Activated naive CD8-positive, alpha-beta T cell treated with anti-CD3 and anti-CD28 coated beads for 36 hours (primary cell): ENCODE results near the gene UVSSA. TPM values are rescaled to one million over a fixed set of nuclear protein-coding genes. Genes with fewer than 3 reads are reported as not detected.
A peak's percentile ranks its signal among the peaks of the same experiment; 100 is the strongest.
"Not testable (repeated sequence)": the region's sequence is repeated elsewhere in the genome, so short reads cannot be mapped to it uniquely, and the experiment has no call there.

ENCODE experiments used
- DNase-seq: peaks from one replicate; pipeline ENCODE4 v3.0.0; 2021
- H3K27ac Mint-ChIP-seq: one replicate; pipeline ENCODE4 v1.8.0; 2022; ENCODE audit warnings: mild to moderate bottlenecking, moderate library complexity, mixed read lengths
- H3K27me3 Mint-ChIP-seq: one replicate; pipeline ENCODE4 v1.8.0; 2022; ENCODE audit warnings: mild to moderate bottlenecking, mixed read lengths
- H3K36me3 Mint-ChIP-seq: one replicate; pipeline ENCODE4 v1.8.0; 2021; ENCODE audit warnings: mild to moderate bottlenecking, mixed read lengths
- H3K4me1 Mint-ChIP-seq: one replicate; pipeline ENCODE4 v1.8.0; 2021; ENCODE audit warnings: mixed read lengths
- H3K4me3 Mint-ChIP-seq: one replicate; pipeline ENCODE4 v1.8.0; 2022; ENCODE audit warnings: mild to moderate bottlenecking, moderate library complexity, mixed read lengths
- H3K9me3 Mint-ChIP-seq: one replicate; pipeline ENCODE4 v1.8.0; 2022; ENCODE audit warnings: mixed read lengths
- total RNA-seq, 2 experiments: library from RNA; stranded (reverse); gene quantifications; one replicate each; pipeline ENCODE4 v1.2.3, GENCODE V29; 2021

Gene UVSSA
- total RNA-seq, 2 experiments from 2014 or later, result 13.2 to 14.1 TPM

DNA sequence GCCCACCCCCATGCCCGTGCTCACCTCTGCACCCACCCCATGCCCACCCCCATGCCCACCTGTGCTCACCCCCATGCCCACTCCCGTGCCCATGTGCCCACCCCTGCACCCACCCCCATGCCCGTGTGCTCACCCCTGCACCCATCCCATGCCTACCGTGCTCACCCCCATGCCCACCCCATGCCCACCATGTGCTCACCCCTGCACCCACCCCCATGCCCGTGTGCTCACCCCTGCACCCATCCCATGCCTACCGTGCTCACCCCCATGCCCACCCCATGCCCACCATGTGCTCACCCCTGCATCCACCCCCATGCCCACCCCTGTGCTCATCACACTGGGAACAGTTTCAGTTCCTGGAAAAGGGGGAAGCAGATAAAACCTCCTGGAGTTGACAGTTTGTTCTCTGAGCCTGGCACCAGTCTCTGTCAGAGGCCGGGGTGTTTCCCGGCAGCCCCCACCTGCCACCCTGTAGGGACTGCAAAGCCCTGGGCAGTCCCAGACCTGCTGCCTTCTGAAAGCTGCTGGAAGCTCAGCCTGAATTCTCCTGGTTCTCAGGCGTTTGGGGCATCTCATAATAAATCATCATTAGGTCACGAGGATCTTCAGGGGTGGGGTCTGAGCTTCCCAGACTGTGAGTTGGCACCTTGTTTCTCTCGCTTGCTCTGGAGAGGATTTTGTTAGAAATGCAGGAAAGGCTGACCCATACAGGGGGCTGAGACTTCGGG is 13.0 kb upstream of the UVSSA start:
- H3K9me3 Mint-ChIP-seq, result not testable (repeated sequence)

DNA sequence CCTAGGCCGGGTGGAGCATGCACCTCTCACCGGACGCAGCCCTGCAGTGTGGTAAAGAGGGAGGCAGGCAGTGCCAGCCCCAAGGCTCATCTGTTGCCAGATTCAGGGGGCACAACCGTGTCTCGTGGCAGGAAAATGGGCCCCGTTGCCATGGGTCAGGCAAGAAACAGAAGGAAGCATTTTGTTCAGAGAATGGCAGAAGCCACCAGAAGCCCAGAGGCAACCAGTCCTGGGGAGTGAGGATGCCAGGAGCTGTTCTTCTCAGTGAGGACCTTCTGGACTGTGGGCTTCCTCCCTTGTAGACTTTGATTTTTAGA is 12.5 kb upstream of the UVSSA start:
- H3K27ac Mint-ChIP-seq, result no peak overlapping the region
- H3K27me3 Mint-ChIP-seq, result no peaks in the 10 kb centered on the region
- H3K4me3 Mint-ChIP-seq, result no peak overlapping the region
- H3K4me1 Mint-ChIP-seq, result peaks cover 33% of the 10 kb centered on the region
- DNase-seq, result no peak
- peaks cover 46% of the 10 kb centered on the region for H3K36me3 Mint-ChIP-seq
- H3K9me3 Mint-ChIP-seq, result peaks cover 7% of the 10 kb centered on the region

More for the DNA sequence above, 13.0 kb upstream of the UVSSA start:
- H3K4me3 Mint-ChIP-seq, H3K27ac Mint-ChIP-seq, DNase-seq, H3K27me3 Mint-ChIP-seq: not testable (repeated sequence)
- peaks cover 47% of the 10 kb centered on the region for H3K36me3 Mint-ChIP-seq
- H3K4me1 Mint-ChIP-seq, result peaks cover 38% of the 10 kb centered on the region

DNA sequence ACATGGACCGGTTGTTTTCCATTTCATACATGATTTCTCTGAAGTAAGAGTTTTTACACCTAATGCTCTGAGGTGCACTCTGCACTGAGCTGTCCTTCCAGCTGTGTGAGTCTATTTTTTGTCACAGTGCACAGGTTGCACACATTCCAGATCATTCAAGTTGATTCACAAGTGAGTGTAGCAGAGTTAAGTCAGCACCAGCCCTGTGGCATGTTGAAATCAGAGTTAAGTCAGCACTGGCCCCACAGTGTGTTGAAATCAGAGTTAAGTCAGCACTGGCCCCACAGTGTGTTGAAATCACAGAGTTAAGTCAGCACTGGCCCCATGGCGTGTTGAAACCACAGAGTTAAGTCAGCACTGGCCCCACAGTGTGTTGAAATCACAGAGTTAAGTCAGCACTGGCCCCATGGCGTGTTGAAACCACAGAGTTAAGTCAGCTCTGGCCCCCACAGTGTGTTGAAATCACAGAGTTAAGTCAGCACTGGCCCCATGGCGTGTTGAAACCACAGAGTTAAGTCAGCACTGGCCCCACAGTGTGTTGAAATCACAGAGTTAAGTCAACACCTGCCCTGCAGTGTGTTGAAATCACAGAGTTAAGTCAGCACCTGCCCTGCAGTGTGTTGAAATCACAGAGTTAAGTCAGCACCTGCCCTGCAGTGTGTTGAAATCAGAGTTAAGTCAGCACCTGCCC is 11.7 kb upstream of the UVSSA start:
- H3K4me3 Mint-ChIP-seq, DNase-seq, H3K27ac Mint-ChIP-seq, H3K9me3 Mint-ChIP-seq, H3K27me3 Mint-ChIP-seq: not testable (repeated sequence)
- Mint-ChIP-seq H3K4me1 (peaks cover 27% of the 10 kb centered on the region), H3K36me3 (peaks cover 42% of the 10 kb centered on the region)

DNA sequence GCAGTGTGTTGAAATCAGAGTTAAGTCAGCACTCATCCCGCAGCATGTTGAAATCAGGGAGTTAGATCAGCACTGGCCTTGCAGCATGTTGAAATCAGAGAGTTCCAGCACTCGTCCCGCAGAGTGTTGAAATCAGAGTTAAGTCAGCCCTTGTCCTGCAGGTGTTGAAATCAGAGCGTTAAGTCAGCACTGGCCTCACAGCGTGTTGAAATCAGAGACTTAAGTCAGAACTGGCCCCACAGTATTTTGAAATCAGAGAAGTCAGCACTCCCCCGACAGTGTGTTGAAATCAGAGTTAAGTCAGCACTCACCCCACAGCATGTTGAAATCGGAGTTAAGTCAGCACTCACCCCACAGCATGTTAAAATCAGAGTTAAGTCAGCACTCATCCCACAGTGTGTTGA is 10.9 kb upstream of the UVSSA start:
- H3K4me1 Mint-ChIP-seq, result peaks cover 20% of the 10 kb centered on the region
- H3K36me3 Mint-ChIP-seq, result peaks cover 41% of the 10 kb centered on the region
- H3K9me3 Mint-ChIP-seq, result peaks cover 7% of the 10 kb centered on the region
- H3K27me3 Mint-ChIP-seq, result no peaks in the 10 kb centered on the region
- H3K4me3 Mint-ChIP-seq, result no peak overlapping the region
- DNase-seq, result no peak
- peak overlapping the region; percentile 61 for H3K27ac Mint-ChIP-seq

DNA sequence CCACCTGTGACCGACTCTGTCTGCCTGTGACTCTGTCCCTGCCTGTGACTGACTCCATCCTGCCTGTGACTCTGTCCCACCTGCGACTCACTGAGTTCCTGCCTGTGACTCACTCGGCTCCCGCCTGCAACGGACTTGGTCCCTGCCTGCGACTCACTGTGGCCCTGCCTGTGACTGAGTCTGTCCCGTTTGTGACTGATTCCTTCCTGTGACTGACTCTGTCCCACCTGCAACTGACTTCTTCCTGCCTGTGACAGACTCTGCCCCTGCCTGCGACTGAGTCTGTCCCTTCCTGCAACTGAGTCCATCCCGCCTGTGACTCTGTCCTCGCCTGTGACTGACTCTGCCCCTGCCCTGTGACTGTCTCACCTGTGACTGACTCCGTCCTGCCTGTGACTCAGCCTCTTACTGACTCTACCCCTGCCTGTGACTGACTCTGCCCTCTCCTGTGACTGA is 9.6 kb upstream of the UVSSA start:
- Mint-ChIP-seq H3K4me3 (no peak overlapping the region), H3K36me3 (peaks cover 38% of the 10 kb centered on the region), H3K9me3 (peaks cover 7% of the 10 kb centered on the region), H3K27ac (peak overlapping the region; percentile 77), H3K4me1 (peaks cover 24% of the 10 kb centered on the region), H3K27me3 (no peaks in the 10 kb centered on the region)
- DNase-seq, result peak; percentile 68

DNA sequence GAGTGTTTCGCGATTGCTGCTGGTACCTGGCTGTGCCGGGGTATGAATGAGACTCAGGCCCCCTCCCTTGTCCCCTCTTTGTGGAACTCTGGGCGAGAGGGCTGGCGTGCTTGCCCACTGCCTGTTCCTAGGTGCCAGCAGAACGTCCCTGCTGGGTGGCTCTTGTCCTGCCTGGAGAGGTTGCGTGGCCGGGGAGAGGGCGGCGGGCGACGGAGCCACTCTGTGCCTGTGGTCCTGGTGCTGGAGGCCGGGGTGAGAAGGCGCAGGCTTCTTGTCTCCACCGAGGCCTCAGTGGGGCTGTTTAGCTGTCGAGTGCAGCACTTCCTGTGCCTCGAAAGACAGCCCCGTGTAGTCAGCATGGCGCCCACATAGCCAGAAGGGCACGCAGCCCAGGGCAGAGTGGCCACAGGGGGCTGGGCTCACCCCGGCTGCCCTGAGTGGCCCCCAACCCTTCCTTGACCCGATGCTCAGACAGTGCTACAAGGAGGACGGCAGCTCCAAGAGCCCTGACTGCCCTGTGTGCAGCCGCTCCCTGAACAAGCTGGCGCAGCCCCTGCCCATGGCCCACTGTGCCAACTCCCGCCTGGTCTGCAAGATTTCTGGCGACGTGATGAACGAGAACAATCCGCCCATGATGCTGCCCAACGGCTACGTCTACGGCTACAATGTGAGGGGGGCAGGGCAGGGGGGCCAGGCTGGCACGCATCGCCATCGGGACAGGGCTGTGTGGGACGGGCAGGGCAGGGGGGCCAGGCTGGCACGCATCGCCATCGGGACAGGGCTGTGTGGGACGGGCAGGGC is 8.9 kb upstream of the UVSSA start:
- H3K4me1 Mint-ChIP-seq, result peaks cover 24% of the 10 kb centered on the region
- H3K9me3 Mint-ChIP-seq, result peaks cover 7% of the 10 kb centered on the region
- H3K4me3 Mint-ChIP-seq, result no peak overlapping the region
- H3K36me3 Mint-ChIP-seq, result peaks cover 38% of the 10 kb centered on the region
- DNase-seq, result no peak
- H3K27me3 Mint-ChIP-seq, result no peaks in the 10 kb centered on the region
- peak overlapping the region; percentile 77 for H3K27ac Mint-ChIP-seq

DNA sequence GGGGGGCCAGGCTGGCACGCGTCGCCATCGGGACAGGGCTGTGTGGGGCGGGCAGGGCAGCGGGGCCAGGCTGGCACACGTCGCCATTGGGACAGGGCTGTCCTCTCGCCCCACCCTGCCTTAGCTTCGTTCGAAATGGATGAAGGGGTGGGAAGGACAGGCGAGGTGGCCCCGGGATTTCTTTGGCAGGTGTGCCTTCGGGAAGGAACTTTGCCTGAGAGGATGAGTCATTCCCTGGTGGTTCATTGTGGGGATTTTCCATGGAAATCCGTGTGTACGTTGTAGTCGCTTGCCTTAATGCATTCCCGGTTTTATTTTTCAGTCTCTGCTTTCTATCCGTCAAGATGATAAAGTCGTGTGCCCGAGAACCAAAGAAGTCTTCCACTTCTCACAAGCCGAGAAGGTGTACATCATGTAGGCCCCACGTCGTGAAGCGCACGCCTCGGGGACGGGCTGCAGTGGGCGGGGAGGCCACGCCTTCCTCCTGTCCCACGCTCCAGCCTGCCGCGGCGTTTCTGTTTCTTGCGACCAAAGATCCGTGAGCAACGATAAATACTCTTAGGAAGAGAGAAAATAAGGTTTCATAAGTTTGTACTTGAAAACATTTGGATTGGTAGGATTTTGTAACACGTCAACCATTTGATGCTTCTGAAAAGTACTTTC is 8.1 kb upstream of the UVSSA start:
- Mint-ChIP-seq H3K9me3 (peaks cover 7% of the 10 kb centered on the region), H3K27me3 (no peaks in the 10 kb centered on the region), H3K4me1 (peaks cover 24% of the 10 kb centered on the region), H3K4me3 (no peak overlapping the region), H3K36me3 (peaks cover 38% of the 10 kb centered on the region), H3K27ac (peak overlapping the region; percentile 56)
- no peak for DNase-seq

DNA sequence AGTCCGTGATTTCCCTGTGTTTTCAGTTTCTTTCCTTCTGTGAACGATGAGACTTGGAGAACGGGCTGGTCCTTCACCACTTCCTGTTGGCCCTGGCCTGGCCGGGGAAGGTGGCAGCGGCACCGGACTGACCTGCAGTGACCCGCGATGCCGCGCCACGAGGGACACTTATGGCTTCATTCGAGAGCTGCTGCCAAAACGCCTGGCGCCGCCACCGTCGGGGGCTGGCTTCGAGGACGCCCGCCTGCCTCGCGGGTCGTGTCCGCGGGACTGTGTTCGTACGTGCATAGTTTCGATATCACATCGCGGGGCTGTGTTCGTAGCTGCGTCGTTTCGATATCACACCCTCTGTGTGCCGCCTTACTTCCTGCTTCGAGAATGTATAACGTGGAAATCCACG is 7.5 kb upstream of the UVSSA start:
- Mint-ChIP-seq H3K4me1 (peaks cover 22% of the 10 kb centered on the region), H3K36me3 (peaks cover 36% of the 10 kb centered on the region), H3K27ac (no peak overlapping the region), H3K9me3 (peaks cover 7% of the 10 kb centered on the region), H3K4me3 (no peak overlapping the region), H3K27me3 (no peaks in the 10 kb centered on the region)
- DNase-seq, result no peak

DNA sequence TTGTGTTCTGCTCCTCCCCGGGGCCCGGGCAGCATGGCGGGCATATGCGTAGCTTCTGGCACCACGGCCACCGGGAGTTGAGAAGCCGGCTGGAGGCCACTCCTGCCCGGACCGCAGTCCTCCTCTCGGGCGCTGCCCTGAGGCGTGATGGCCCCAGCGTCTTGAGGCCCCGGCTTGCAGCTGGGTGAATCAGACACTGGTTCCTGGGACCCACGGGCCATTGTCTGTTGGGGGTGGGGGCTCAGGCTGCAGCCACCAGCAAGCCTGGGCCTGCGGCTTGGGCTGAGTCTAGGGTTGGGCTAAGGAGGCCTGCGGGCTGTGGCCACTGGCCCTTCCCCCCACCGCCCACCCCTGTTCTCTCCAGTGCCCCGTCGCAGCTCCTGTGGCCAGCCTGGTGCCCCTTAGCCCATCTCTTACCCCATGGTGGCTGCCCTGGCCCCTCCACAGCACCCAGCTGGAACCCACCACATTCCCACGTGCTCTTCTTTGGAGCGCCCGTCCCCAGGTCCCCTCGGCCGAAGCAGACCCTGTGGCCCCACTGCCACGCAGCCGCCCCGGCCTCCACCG is 6.7 kb upstream of the UVSSA start:
- peaks cover 19% of the 10 kb centered on the region for H3K4me1 Mint-ChIP-seq
- no peak overlapping the region for H3K4me3 Mint-ChIP-seq
- peaks cover 4% of the 10 kb centered on the region for H3K9me3 Mint-ChIP-seq
- no peak overlapping the region for H3K27ac Mint-ChIP-seq
- no peaks in the 10 kb centered on the region for H3K27me3 Mint-ChIP-seq
- DNase-seq, result no peak
- peaks cover 28% of the 10 kb centered on the region for H3K36me3 Mint-ChIP-seq

DNA sequence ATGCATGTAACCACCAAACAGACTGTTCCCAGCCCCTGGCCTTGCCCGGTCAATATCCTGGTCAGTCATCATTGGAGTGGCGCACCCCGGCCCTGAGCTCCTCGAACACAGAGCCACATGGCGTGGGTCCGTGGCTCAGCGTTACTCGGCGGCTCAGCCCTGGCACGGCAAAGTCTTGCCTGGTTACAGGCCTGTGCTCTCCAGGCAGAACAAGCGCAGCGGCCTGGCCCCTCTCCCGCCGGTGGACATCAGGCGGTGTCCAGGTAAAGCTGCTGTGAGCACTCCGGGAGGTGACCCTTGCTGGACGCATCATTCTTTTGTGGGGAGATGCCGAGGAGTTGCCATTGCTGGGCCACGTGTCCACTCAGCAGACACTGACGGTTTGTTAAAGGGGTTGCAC is 6.1 kb upstream of the UVSSA start:
- H3K9me3 Mint-ChIP-seq, result peaks cover 4% of the 10 kb centered on the region
- peaks cover 23% of the 10 kb centered on the region for H3K4me1 Mint-ChIP-seq
- H3K27ac Mint-ChIP-seq, result peak overlapping the region; percentile 38
- peaks cover 28% of the 10 kb centered on the region for H3K36me3 Mint-ChIP-seq
- DNase-seq, result no peak
- no peaks in the 10 kb centered on the region for H3K27me3 Mint-ChIP-seq
- H3K4me3 Mint-ChIP-seq, result no peak overlapping the region

DNA sequence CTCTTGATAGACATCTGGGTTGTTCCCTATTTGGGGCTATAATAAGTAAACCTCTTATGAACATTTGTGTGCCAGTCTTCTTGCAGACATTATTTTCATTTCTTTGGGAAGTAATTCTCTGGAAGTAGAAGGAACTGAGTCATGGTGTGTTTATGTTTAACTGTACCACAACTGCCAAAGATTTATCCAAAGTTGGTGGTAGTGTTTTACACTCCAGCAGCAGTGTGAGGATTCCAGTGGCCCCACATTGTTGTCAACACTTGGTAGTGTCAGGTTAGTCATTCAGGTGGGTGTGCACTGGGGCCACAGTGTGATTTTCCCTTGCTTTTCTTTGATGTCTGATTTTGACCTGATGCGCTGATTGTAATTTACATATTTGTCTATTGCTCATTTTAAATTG is 5.0 kb upstream of the UVSSA start:
- H3K4me1 Mint-ChIP-seq, result peaks cover 21% of the 10 kb centered on the region
- DNase-seq, result no peak
- no peaks in the 10 kb centered on the region for H3K9me3 Mint-ChIP-seq
- H3K36me3 Mint-ChIP-seq, result peaks cover 20% of the 10 kb centered on the region
- H3K4me3 Mint-ChIP-seq, result no peak overlapping the region
- H3K27ac Mint-ChIP-seq, result no peak overlapping the region
- no peaks in the 10 kb centered on the region for H3K27me3 Mint-ChIP-seq

DNA sequence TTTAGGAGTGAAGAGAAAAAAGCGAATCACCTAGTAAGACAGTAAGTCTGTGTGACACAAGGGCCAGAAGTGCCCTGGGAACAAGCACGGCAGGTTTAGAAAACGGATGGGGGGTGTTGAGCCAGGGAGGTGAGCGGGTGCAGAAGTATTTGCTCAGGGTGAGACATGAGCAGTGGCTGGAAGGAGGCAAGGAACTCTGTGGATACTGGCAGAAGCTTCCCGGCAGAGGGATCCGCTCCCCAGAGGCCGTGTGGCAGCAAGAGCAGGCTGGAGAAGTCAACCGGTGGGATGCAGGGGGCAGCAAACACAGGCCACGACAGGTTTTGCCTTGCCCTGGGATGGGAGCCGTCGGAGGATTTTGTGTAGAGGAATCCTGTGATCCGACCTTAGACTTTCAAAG is 2.3 kb upstream of the UVSSA start:
- Mint-ChIP-seq H3K4me3 (peak overlapping the region; percentile 88), H3K27ac (no peak overlapping the region), H3K27me3 (no peaks in the 10 kb centered on the region), H3K9me3 (no peaks in the 10 kb centered on the region), H3K4me1 (peaks cover 25% of the 10 kb centered on the region), H3K36me3 (peaks cover 6% of the 10 kb centered on the region)
- no peak for DNase-seq

DNA sequence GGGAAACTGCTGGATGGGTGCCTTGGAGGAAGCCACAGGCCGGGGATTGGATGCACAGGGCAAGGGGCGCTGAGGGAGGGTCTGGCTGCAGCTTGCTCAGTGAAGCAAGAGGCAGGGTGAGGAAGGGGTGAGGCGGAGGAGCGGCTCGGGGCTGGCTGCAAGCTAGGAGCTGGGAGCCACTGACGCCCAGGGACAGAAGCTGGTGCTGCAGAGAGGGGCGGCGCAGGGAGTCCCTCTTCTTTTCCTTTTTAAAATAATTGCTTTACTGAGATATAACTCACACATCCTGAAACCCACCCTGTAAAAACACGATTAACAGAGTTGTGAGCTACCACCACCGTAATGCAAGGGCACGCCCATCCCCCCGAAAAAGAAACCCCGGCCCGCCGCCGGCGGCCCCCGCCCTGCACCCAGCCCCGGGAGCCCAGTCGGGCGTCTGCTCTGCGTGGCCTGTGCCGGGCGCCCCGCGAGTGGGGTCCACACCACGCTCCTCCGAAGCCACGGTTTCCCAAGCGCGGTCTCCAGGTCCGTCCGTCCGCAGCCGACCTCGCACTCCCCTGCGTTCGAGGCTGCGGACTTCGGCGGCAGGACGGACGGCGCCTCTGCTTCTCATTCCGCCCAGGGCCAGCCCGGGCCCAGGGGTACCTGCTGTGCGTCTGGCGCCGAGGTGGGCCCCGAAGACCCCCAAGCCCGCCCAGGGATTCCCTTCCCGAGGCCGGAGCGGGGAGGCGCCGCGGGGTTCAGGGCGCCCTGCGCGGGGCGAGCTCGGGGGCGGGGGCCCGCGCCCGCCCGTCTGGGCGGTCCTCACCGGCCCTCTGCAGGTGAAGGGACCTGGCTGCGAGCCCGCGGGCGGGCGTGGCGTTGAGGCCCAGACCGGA is 866 bp upstream of the UVSSA start:
- H3K4me3 Mint-ChIP-seq, result peak overlapping the region; percentile 88
- peaks cover 2% of the 10 kb centered on the region for H3K36me3 Mint-ChIP-seq
- no peaks in the 10 kb centered on the region for H3K9me3 Mint-ChIP-seq
- peak overlapping the region; percentile 71 for H3K27ac Mint-ChIP-seq
- no peaks in the 10 kb centered on the region for H3K27me3 Mint-ChIP-seq
- peaks cover 30% of the 10 kb centered on the region for H3K4me1 Mint-ChIP-seq
- peak; percentile 57 for DNase-seq

DNA sequence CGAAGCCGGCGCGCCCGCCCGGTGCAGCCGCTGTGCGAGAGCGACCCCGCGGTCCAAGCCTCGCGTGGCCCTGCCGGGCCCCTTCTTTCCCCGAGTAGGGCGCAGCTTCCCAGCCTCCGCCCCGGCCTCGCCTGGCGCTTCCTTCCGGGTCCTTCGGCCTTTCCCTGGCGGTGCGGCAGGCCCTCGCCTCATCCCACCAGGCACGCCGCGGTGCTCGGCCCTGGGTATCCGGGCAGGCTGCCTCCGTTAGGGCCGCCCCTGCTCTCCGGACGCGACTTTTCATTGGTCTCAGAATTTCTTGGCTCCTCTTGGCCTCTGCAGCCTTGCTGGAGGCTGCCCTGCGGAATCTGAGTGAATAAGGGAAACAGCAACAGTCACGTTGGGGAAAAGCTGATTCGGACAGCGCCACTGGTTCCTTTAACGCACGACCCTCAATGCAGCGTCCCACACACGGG is 429 bp downstream of the UVSSA start:
- Mint-ChIP-seq H3K27me3 (no peaks in the 10 kb centered on the region), H3K27ac (peak overlapping the region; percentile 88), H3K9me3 (no peaks in the 10 kb centered on the region), H3K4me3 (peak overlapping the region; percentile 87), H3K4me1 (peaks cover 28% of the 10 kb centered on the region), H3K36me3 (peaks cover 2% of the 10 kb centered on the region)
- DNase-seq, result peak; percentile 65
